Right cardiac atrium (tissue), 5 donors: ENCODE measurements around the gene SPINK4. TPM values are rescaled to one million over a fixed set of nuclear protein-coding genes. Genes with fewer than 3 reads are reported as not detected.

Experiments used
- ATAC-seq, 2 donors: fragments of 200-7000 bp; cut with Tn5 transposase; one replicate each; pipeline versions ENCODE4 v1.8.0 to v1.9.1; 2020; ENCODE audit warnings: moderate library complexity in 2 of 2, mild to moderate bottlenecking in 1 of 2
- DNase-seq, 3 donors: peaks; one replicate each; pipeline ENCODE4 v3.0.0-alpha.2; 2020
- H3K27ac ChIP-seq: one replicate; pipeline ENCODE4 v1.5.1; 2013; ENCODE audit warnings: mild to moderate bottlenecking, low read length, control low read depth, moderate library complexity
- H3K27me3 ChIP-seq: one replicate; pipeline ENCODE4 v1.6.1; 2013; ENCODE audit not compliant: control insufficient read depth, insufficient read depth
- H3K4me1 ChIP-seq: one replicate; pipeline ENCODE4 v1.6.1; 2013; ENCODE audit warnings: low read length; ENCODE audit not compliant: control insufficient read depth, insufficient read depth
- H3K4me3 ChIP-seq: one replicate; pipeline ENCODE4 v1.5.1; 2013; ENCODE audit warnings: low read length, control low read depth
- H3K9me3 ChIP-seq: one replicate; pipeline ENCODE4 v1.6.1; 2013; ENCODE audit warnings: low read length; ENCODE audit not compliant: control insufficient read depth
- WGBS: extraction: QIAGEN DNeasy Blood & Tissue Kit; methylation state at CpG from one replicate; pipeline ENCODE4 v1.1.7; 2013; 5-methylcytosine and 5-hydroxymethylcytosine counted together
- intact Hi-C, 4 donors: fragments of 100-400 bp; cut with DNase I; formaldehyde crosslinking; loops; one replicate each; pipeline versions ENCODE4 v1.11.0 to v1.14.0; 2022 to 2023
- polyA plus RNA-seq: library from polyadenylated mRNA; stranded (reverse); fragments of 200-250 nt; gene quantifications from one replicate; pipeline ENCODE4 v1.2.3, GENCODE V29; 2013
- total RNA-seq, 4 donors: library from RNA; stranded (reverse); fragmentation: NEBNext Ultra II Directional; extraction: Animal tissue kit (Norgen Biotek cat#: 25700); gene quantifications; one replicate each; pipeline ENCODE4 v1.2.1, GENCODE V29; 2021
- donor health status: healthy with polysubstance abuse.
- donor health status: DM: no; HTN: yes; CAD: no.
- donor health status: DM: no; HTN: no; CAD: no.
- donor health status: DM: no; HTN: yes; CAD: no; lungs with severe emphysema.
- donor health status: DM: yes; HTN: yes; CAD: no.

The SPINK4 gene
- total and polyA plus RNA-seq, 5 donors: not detected

- Histone ChIP-seq H3K4me3 (no peak overlapping the region), H3K9me3 (no peaks in the 10 kb centered on the region), H3K4me1 (peaks cover 9% of the 10 kb centered on the region), H3K27me3 (no peaks in the 10 kb centered on the region), H3K27ac (no peak overlapping the region)
- 73% methylated on average over 1 of the region's 1 CpG for WGBS
- intact Hi-C loops: loop anchor here in 1 of 4 donors (10.0 kb wide), 1 partner anchor 84 kb away; no protein-coding TSS in a partner anchor
- DNase-seq: no peak
- ATAC-seq: no peak
These were observed 20.4 kb downstream of the SPINK4 start for GRCh38 chr9:33260372-33260771.

- 7% methylated on average over 25 of the region's 25 CpGs for WGBS
These were observed 23.4 kb downstream of the SPINK4 start for GRCh38 chr9:33263131-33264002.

GRCh38 chr9:33264003-33264472 is 24.1 kb downstream of the SPINK4 start:
- Histone ChIP-seq H3K9me3 (no peaks in the 10 kb centered on the region), H3K4me1 (peaks cover 12% of the 10 kb centered on the region), H3K27ac (peak overlapping the region; percentile 33), H3K27me3 (no peaks in the 10 kb centered on the region), H3K4me3 (peak overlapping the region; percentile 73)
- ATAC-seq (peak; percentile 30), DNase-seq (peak; percentile 60 to 82 (median 81))
- WGBS: under 1% methylated on average over 37 of the region's 37 CpGs
- intact Hi-C loops: loop anchor here in 1 of 4 donors (10.0 kb wide), 1 partner anchor 81 kb away; no protein-coding TSS in a partner anchor

More at GRCh38 chr9:33263131-33264002, 23.4 kb downstream of the SPINK4 start:
- Histone ChIP-seq H3K27ac (peak overlapping the region; percentile 33), H3K4me3 (peak overlapping the region; percentile 73), H3K9me3 (no peaks in the 10 kb centered on the region), H3K27me3 (no peaks in the 10 kb centered on the region), H3K4me1 (peaks cover 12% of the 10 kb centered on the region)
- intact Hi-C loops: loop anchor here in 1 of 4 donors (10.0 kb wide), 1 partner anchor 81 kb away; no protein-coding TSS in a partner anchor
- ATAC-seq (peak; percentile 0 to 6), DNase-seq (no peak)

GRCh38 chr9:33264473-33265177 is 24.7 kb downstream of the SPINK4 start, which contains the start of the genes BAG1 and CHMP5:
Gene BAG1, minus strand, starts transcription at chr9:33264708.
Gene CHMP5, plus strand, starts transcription at chr9:33265049. Its CDS starts 30 bp downstream, at chr9:33265079.
- WGBS: under 1% methylated on average over 67 of the region's 67 CpGs
- Histone ChIP-seq H3K27ac (peak within 1 kb of the TSS; percentile 68), H3K4me1 (peaks cover 12% of the 10 kb centered on the region), H3K27me3 (no peaks in the 10 kb centered on the region), H3K4me3 (peak within 1 kb of the TSS; percentile 82), H3K9me3 (no peaks in the 10 kb centered on the region)
- intact Hi-C loops: loop anchor here in 1 of 4 donors (10.0 kb wide), 1 partner anchor 80 kb away; no protein-coding TSS in a partner anchor
- ATAC-seq (peak; percentile 98 to 99), DNase-seq (peak; percentile 100)

- Histone ChIP-seq H3K9me3 (no peaks in the 10 kb centered on the region), H3K27me3 (no peaks in the 10 kb centered on the region), H3K4me1 (peaks cover 12% of the 10 kb centered on the region), H3K27ac (peak overlapping the region; percentile 68), H3K4me3 (peak overlapping the region; percentile 82)
- WGBS: 21% methylated on average over 13 of the region's 13 CpGs
- intact Hi-C loops: loop anchor here in 1 of 4 donors (10.0 kb wide), 1 partner anchor 79 kb away; no protein-coding TSS in a partner anchor
- ATAC-seq (peak; percentile 0 to 11), DNase-seq (no peak)
These were observed 25.4 kb downstream of the SPINK4 start for GRCh38 chr9:33265211-33265865.

- Histone ChIP-seq H3K4me3 (no peak overlapping the region), H3K9me3 (no peaks in the 10 kb centered on the region), H3K27ac (no peak overlapping the region), H3K27me3 (no peaks in the 10 kb centered on the region), H3K4me1 (peaks cover 12% of the 10 kb centered on the region)
- no peak for ATAC-seq
- DNase-seq: no peak
- intact Hi-C loops: loop anchor here in 1 of 4 donors (10.0 kb wide), 1 partner anchor 78 kb away; no protein-coding TSS in a partner anchor
These were observed 27.3 kb downstream of the SPINK4 start for GRCh38 chr9:33267151-33267767.

- no peak for DNase-seq
- Histone ChIP-seq H3K4me1 (peaks cover 5% of the 10 kb centered on the region), H3K4me3 (no peak overlapping the region), H3K27ac (no peak overlapping the region), H3K9me3 (no peaks in the 10 kb centered on the region), H3K27me3 (no peaks in the 10 kb centered on the region)
- no peak for ATAC-seq
- WGBS: 97% methylated on average over 3 of the region's 3 CpGs
- intact Hi-C loops: no loop called here
These were observed 30.2 kb downstream of the SPINK4 start for GRCh38 chr9:33270146-33270545.

GRCh38 chr9:33272061-33272460 is 32.1 kb downstream of the SPINK4 start:
- Histone ChIP-seq H3K27me3 (no peaks in the 10 kb centered on the region), H3K27ac (no peak overlapping the region), H3K9me3 (no peaks in the 10 kb centered on the region), H3K4me3 (no peak overlapping the region), H3K4me1 (no peaks in the 10 kb centered on the region)
- intact Hi-C loops: no loop called here
- 95% methylated on average over 1 of the region's 1 CpG for WGBS
- ATAC-seq (peak in 1 of 2 donors; percentile 31), DNase-seq (no peak)

- 75% methylated on average over 3 of the region's 3 CpGs for WGBS
- ATAC-seq (no peak), DNase-seq (no peak)
- Histone ChIP-seq H3K4me1 (no peaks in the 10 kb centered on the region), H3K4me3 (no peak overlapping the region), H3K9me3 (no peaks in the 10 kb centered on the region), H3K27me3 (no peaks in the 10 kb centered on the region), H3K27ac (no peak overlapping the region)
- intact Hi-C loops: no loop called here
These were observed 33.5 kb downstream of the SPINK4 start for GRCh38 chr9:33273266-33273971.

GRCh38 chr9:33273972-33274328 is 34.0 kb downstream of the SPINK4 start:
- intact Hi-C loops: no loop called here
- Histone ChIP-seq H3K4me3 (no peak overlapping the region), H3K27ac (no peak overlapping the region), H3K4me1 (no peaks in the 10 kb centered on the region), H3K9me3 (no peaks in the 10 kb centered on the region), H3K27me3 (no peaks in the 10 kb centered on the region)
- WGBS: 95% methylated on average over 2 of the region's 2 CpGs
- DNase-seq: no peak
- no peak for ATAC-seq
